GM12873 (cell line): ENCODE results near the gene FANCB.

Experiments used
- TF ChIP-seq, protein P1 (sequence below): IDR thresholded peaks from 2 replicates; pipeline ENCODE4 v1.5.1; 2012; ENCODE audit warnings: low read depth, mild to moderate bottlenecking, moderate library complexity, low read length, control low read depth; ENCODE audit not compliant: insufficient read depth; ENCODE audit errors: missing control alignments

FANCB gene

DNA sequence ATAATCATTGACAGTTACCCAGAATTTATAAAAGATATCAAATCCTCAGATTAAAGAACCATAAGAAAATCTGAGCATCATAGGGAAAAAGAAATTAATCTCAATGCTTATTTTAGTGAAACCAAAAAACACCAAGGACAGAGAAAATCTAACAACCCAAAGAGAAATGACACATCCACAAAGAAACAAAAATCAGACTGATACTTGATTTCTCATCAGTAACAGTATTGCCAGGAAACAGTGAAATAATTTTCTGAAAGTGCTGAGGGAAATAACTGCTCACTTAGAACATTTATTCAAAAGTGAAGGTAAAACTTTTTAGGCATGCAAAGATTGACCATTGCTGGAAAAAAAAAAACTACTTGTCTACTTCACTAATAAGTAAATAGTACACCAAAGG lies 11.0 kb upstream of the FANCB start:
- TF ChIP-seq, protein P1, sequence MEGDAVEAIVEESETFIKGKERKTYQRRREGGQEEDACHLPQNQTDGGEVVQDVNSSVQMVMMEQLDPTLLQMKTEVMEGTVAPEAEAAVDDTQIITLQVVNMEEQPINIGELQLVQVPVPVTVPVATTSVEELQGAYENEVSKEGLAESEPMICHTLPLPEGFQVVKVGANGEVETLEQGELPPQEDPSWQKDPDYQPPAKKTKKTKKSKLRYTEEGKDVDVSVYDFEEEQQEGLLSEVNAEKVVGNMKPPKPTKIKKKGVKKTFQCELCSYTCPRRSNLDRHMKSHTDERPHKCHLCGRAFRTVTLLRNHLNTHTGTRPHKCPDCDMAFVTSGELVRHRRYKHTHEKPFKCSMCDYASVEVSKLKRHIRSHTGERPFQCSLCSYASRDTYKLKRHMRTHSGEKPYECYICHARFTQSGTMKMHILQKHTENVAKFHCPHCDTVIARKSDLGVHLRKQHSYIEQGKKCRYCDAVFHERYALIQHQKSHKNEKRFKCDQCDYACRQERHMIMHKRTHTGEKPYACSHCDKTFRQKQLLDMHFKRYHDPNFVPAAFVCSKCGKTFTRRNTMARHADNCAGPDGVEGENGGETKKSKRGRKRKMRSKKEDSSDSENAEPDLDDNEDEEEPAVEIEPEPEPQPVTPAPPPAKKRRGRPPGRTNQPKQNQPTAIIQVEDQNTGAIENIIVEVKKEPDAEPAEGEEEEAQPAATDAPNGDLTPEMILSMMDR, result no peak

DNA sequence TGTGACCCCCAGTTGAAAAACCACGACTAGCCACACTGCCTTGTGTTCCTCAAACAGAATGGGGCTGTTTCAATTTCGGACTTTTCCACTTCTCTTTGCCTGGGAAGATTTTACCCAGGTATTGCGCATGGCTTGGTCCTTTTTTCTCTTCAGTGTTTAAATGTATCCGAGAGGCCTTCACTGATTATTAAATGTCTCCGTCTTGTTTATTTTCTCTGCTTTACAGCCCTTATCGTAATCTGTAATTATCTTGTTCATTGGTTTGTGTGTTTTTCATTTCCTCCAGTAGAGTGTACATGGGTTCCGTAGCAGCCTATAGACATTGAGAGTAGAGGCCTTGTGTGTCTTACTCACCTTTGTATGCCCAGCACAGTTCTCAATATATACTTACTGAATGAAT lies 2.8 kb upstream of the FANCB start:
- TF ChIP-seq, protein P1, result no peak

DNA sequence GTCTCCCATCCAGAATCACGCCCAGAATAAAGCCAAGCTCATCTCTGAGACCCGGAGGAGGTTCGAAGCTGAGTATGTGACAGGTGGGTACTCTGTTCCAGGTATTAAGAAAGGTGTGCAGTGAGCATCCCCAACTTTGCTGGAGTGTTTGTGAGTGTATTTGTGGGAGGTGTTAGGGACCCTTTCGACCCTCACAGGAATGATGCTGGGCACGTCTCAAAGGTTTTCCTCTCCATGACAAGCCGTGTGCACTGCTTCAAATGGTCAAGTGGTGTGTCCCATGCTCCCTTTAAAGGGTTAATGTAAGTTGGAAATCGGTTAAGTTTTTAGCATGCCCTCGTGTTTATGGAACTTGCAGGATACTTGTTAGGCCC lies 794 bp upstream of the FANCB start:
- TF ChIP-seq, protein P1, result no peak

DNA sequence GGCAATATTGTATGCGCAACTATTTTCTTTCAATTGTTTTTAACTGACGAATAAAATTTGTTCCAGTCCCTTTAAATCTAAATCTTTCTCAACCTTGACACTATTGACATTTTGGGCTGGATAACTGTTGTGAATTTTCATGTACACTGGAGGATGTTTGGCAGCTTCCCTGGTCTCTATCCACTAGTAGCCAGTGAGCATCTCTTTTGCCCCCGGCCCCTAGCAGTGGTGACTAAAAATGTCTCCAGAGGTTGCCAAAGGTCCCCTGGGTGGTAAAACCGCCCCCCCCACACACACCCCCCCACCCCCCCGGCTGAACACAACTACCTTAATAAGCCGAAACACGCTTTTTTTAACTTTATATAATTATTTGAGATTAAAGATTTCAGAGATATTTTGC lies 514 bp downstream of the FANCB start:
- TF ChIP-seq, protein P1, result no peak

DNA sequence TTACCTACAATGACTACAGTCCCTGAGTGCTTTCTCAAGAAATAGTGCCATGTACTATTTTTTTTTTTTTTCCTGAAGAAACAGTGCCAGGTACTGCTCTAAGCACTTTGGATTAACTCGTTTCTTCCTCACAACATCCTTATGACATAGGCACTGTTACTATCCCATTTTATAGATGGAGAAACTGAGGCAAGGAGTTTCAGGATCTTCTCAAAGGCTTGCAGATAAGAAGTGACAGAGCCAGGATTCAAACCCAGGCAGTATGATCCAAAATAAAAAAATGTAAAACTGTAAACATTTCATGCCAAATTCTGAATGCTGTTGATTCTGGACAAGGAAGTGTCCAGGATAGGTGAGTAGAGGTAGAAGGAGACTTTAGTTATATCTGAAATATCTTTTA lies 1.1 kb downstream of the FANCB start:
- TF ChIP-seq, protein P1, result no peak

DNA sequence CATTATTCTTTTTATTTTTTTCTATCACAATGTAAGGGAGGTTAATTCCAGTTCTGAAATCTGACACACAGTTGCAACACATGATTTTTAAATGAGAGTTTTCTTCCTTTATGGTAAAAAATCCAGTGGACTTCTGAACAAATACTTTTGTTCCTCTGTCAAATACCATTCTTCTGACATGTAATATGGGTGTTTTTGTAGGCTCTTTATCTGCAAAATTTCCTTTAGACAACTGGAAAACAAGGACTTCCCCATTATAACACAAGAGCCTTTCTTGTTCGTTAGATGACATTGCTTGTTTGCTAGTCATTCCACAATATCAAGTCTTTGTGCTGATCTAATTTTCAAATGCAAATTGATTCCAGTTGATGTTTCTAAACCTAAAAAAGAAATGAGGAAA lies 7.7 kb downstream of the FANCB start:
- TF ChIP-seq, protein P1, result no peak

DNA sequence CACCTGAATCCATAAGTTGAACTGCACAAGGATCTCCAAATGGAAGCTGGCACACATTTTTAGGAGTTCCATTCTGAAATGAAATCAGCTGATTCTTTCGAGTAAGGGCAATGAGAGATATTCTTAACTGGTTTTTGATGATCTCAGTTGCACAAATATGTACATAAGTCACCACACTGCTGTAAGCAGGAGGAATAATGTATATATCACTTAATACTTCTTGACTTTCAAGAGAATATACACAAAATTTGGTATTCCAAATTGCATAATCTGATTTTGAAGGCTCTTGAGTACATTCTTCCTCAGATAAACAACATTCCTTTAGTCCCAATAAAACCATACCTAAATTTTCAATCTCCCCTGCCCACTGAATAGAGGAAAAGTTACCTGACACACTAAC lies 8.2 kb downstream of the FANCB start:
- TF ChIP-seq, protein P1, result no peak
